ENCODE measurements around the gene LNX2.

LNX2 gene

GRCh38 chr13:27500806-27501534 lies 119.4 kb downstream of the LNX2 start:
- no peaks in the 10 kb centered on the region for H4K20me1 ChIP-seq (ENCODE audit: insufficient read depth, low read length)
- H3K9me3 ChIP-seq (ENCODE audit: low read length), result no peaks in the 10 kb centered on the region
- no peak overlapping the region for H3K9ac ChIP-seq (ENCODE audit: low read length)
- H3K4me2 ChIP-seq (ENCODE audit: low read length), result no peak overlapping the region
- no peaks in the 10 kb centered on the region for H3F3A ChIP-seq (ENCODE audit: insufficient read depth, low read length)
- no peaks in the 10 kb centered on the region for H3K9me2 ChIP-seq (ENCODE audit: low read depth, low read length)
- no peak overlapping the region for H3K27ac ChIP-seq (ENCODE audit: low read depth, low read length, poor library complexity, severe bottlenecking)
- H3K79me2 ChIP-seq (ENCODE audit: insufficient read depth, low read length), result no peaks in the 10 kb centered on the region
- 0 out of 2 replicates have a peak, but pooled peaks cover 6% of the 10 kb centered on the region for H3K27me3 ChIP-seq (ENCODE audit: insufficient read depth, low read length)
- H2AFZ ChIP-seq (ENCODE audit: low read length), result no peak overlapping the region
- no peaks in the 10 kb centered on the region for H3K36me3 ChIP-seq (ENCODE audit: insufficient read depth, low read length)
- TF ChIP-seq CTCF (IDR thresholded peaks at IDR 0.05; ENCODE audit: low read length), result no peak
- no peak for TF ChIP-seq EZH2 (IDR thresholded peaks at IDR 0.05; ENCODE audit: borderline replicate concordance, low read length)
- H3K4me3 ChIP-seq (ENCODE audit: low read depth, low read length, poor library complexity, severe bottlenecking), result no peak overlapping the region
- no peaks in the 10 kb centered on the region for H3K4me1 ChIP-seq (ENCODE audit: insufficient read depth, low read length, severe bottlenecking)

GRCh38 chr13:27497563-27498230 lies 122.6 kb downstream of the LNX2 start:
- Histone ChIP-seq H3K9ac (ENCODE audit: low read length) (no peak overlapping the region), H3K4me1 (ENCODE audit: insufficient read depth, low read length, severe bottlenecking) (no peaks in the 10 kb centered on the region), H3K27me3 (ENCODE audit: insufficient read depth, low read length) (0 out of 2 replicates have a peak, but pooled peaks cover 6% of the 10 kb centered on the region), H3K9me2 (ENCODE audit: low read depth, low read length) (no peaks in the 10 kb centered on the region), H3K4me3 (ENCODE audit: low read depth, low read length, poor library complexity, severe bottlenecking) (no peak overlapping the region), H3K27ac (ENCODE audit: low read depth, low read length, poor library complexity, severe bottlenecking) (no peak overlapping the region), H3K36me3 (ENCODE audit: insufficient read depth, low read length) (no peaks in the 10 kb centered on the region), H3F3A (ENCODE audit: insufficient read depth, low read length) (no peaks in the 10 kb centered on the region), H2AFZ (ENCODE audit: low read length) (no peak overlapping the region), H3K9me3 (ENCODE audit: low read length) (no peaks in the 10 kb centered on the region), H3K4me2 (ENCODE audit: low read length) (no peak overlapping the region), H4K20me1 (ENCODE audit: insufficient read depth, low read length) (no peaks in the 10 kb centered on the region), H3K79me2 (ENCODE audit: insufficient read depth, low read length) (no peaks in the 10 kb centered on the region)
- TF ChIP-seq EZH2 (IDR thresholded peaks at IDR 0.05; ENCODE audit: borderline replicate concordance, low read length) (no peak), CTCF (IDR thresholded peaks at IDR 0.05; ENCODE audit: low read length) (no peak)

GRCh38 chr13:27496536-27497273 lies 123.6 kb downstream of the LNX2 start:
- no peaks in the 10 kb centered on the region for H3K9me3 ChIP-seq (ENCODE audit: low read length)
- no peak overlapping the region for H3K9ac ChIP-seq (ENCODE audit: low read length)
- H3K4me1 ChIP-seq (ENCODE audit: insufficient read depth, low read length, severe bottlenecking), result no peaks in the 10 kb centered on the region
- no peak overlapping the region for H2AFZ ChIP-seq (ENCODE audit: low read length)
- no peaks in the 10 kb centered on the region for H4K20me1 ChIP-seq (ENCODE audit: insufficient read depth, low read length)
- no peak overlapping the region for H3K4me2 ChIP-seq (ENCODE audit: low read length)
- no peaks in the 10 kb centered on the region for H3K36me3 ChIP-seq (ENCODE audit: insufficient read depth, low read length)
- H3K9me2 ChIP-seq (ENCODE audit: low read depth, low read length), result no peaks in the 10 kb centered on the region
- TF ChIP-seq EZH2 (IDR thresholded peaks at IDR 0.05; ENCODE audit: borderline replicate concordance, low read length) (no peak), CTCF (IDR thresholded peaks at IDR 0.05; ENCODE audit: low read length) (no peak)
- no peak overlapping the region for H3K27ac ChIP-seq (ENCODE audit: low read depth, low read length, poor library complexity, severe bottlenecking)
- no peak overlapping the region for H3K4me3 ChIP-seq (ENCODE audit: low read depth, low read length, poor library complexity, severe bottlenecking)
- H3K27me3 ChIP-seq (ENCODE audit: insufficient read depth, low read length), result 0 out of 2 replicates have a peak, but pooled peaks cover 6% of the 10 kb centered on the region
- H3F3A ChIP-seq (ENCODE audit: insufficient read depth, low read length), result no peaks in the 10 kb centered on the region
- H3K79me2 ChIP-seq (ENCODE audit: insufficient read depth, low read length), result no peaks in the 10 kb centered on the region
